GM18870 (cell line): ENCODE data around the gene ZNRF3.
"Not testable (repeated sequence)": the region's sequence is repeated elsewhere in the genome, so short reads cannot be mapped to it uniquely, and the experiment has no call there.

ENCODE experiments used
- ATAC-seq: cut with Tn5 transposase; IDR thresholded peaks from one replicate; pipeline ENCODE4 v1.9.1; 2021; ENCODE audit warnings: moderate library complexity; ENCODE audit not compliant: unreplicated experiment

Gene ZNRF3

GRCh38 chr22:28882878-28883656 lies at the start of gene ZNRF3:
Gene ZNRF3 (plus strand): TSS chr22:28883572. CDS start chr22:28883767, 195 bp downstream.
- ATAC-seq = no peak

GRCh38 chr22:28835630-28836189 lies 47.7 kb upstream of the ZNRF3 start:
- no peak for ATAC-seq

GRCh38 chr22:28837640-28838039 lies 45.7 kb upstream of the ZNRF3 start:
- ATAC-seq = no peak

- ATAC-seq = no peak
Measured at GRCh38 chr22:28838971-28839370, 44.4 kb upstream of the ZNRF3 start.

GRCh38 chr22:28841111-28841510 lies 42.3 kb upstream of the ZNRF3 start:
- ATAC-seq = no peak

- no peak for ATAC-seq
Measured at GRCh38 chr22:28843633-28844032, 39.7 kb upstream of the ZNRF3 start.

- not testable (repeated sequence) for ATAC-seq
Measured at GRCh38 chr22:28844277-28844676, 39.1 kb upstream of the ZNRF3 start.

- no peak for ATAC-seq
Measured at GRCh38 chr22:28846994-28847393, 36.4 kb upstream of the ZNRF3 start.

GRCh38 chr22:28855355-28856094 lies 27.8 kb upstream of the ZNRF3 start:
- no peak for ATAC-seq

GRCh38 chr22:28856095-28856455 lies 27.3 kb upstream of the ZNRF3 start:
- ATAC-seq = no peak

- no peak for ATAC-seq
Measured at GRCh38 chr22:28857288-28857687, 26.1 kb upstream of the ZNRF3 start.

GRCh38 chr22:28864878-28865596 lies 18.3 kb upstream of the ZNRF3 start:
- ATAC-seq = no peak

GRCh38 chr22:28867191-28867590 lies 16.2 kb upstream of the ZNRF3 start:
- no peak for ATAC-seq

- not testable (repeated sequence) for ATAC-seq
Measured at GRCh38 chr22:28868389-28868788, 15.0 kb upstream of the ZNRF3 start.

- no peak for ATAC-seq
Measured at GRCh38 chr22:28869736-28870135, 13.6 kb upstream of the ZNRF3 start.

- no peak for ATAC-seq
Measured at GRCh38 chr22:28873183-28873963, 10.0 kb upstream of the ZNRF3 start.

- ATAC-seq = no peak
Measured at GRCh38 chr22:28874061-28874460, 9.3 kb upstream of the ZNRF3 start.

- no peak for ATAC-seq
Measured at GRCh38 chr22:28874811-28875320, 8.5 kb upstream of the ZNRF3 start.

- no peak for ATAC-seq
Measured at GRCh38 chr22:28882545-28882877, 861 bp upstream of the ZNRF3 start.

- no peak for ATAC-seq
Measured at GRCh38 chr22:28883657-28883916, 215 bp downstream of the ZNRF3 start.
